Activated CD4-positive, alpha-beta T cell treated with anti-CD3 and anti-CD28 coated beads, Interleukin-2, Interleukin-6, amounts not matched to agents 100 ng/mL and 50 ng/mL, durations not matched to agents 16 hours and 8 hours (primary cell): ENCODE results near the gene NOS1AP.

Experiments used
- DNase-seq: peaks from one replicate; pipeline ENCODE4 v3.0.0-alpha.2; 2020

Gene NOS1AP

GRCh38 chr1:162265983-162266382, 196.5 kb downstream of the NOS1AP start:
- no peak for DNase-seq

- DNase-seq: no peak
Observed at GRCh38 chr1:162270016-162270770, 200.7 kb downstream of the NOS1AP start.

- no peak for DNase-seq
Observed at GRCh38 chr1:162271972-162272371, 202.5 kb downstream of the NOS1AP start.

GRCh38 chr1:162272419-162272818, 202.9 kb downstream of the NOS1AP start:
- no peak for DNase-seq

- no peak for DNase-seq
Observed at GRCh38 chr1:162275622-162276175, 206.2 kb downstream of the NOS1AP start.

- peak; percentile 3 for DNase-seq
Observed at GRCh38 chr1:162276493-162276892, 207.0 kb downstream of the NOS1AP start.

- DNase-seq: no peak
Observed at GRCh38 chr1:162279136-162279498, 209.6 kb downstream of the NOS1AP start.

GRCh38 chr1:162281426-162281825, 211.9 kb downstream of the NOS1AP start:
- DNase-seq: no peak

- no peak for DNase-seq
Observed at GRCh38 chr1:162283657-162284056, 214.2 kb downstream of the NOS1AP start.

GRCh38 chr1:162284206-162284955, 214.9 kb downstream of the NOS1AP start:
- no peak for DNase-seq

- DNase-seq: no peak
Observed at GRCh38 chr1:162285149-162285561, 215.7 kb downstream of the NOS1AP start.

- DNase-seq: no peak
Observed at GRCh38 chr1:162291000-162291399, 221.5 kb downstream of the NOS1AP start.

- DNase-seq: no peak
Observed at GRCh38 chr1:162292422-162292849, 222.9 kb downstream of the NOS1AP start.

GRCh38 chr1:162293073-162293692, 223.7 kb downstream of the NOS1AP start:
- DNase-seq: no peak

- DNase-seq: no peak
Observed at GRCh38 chr1:162294015-162294414, 224.5 kb downstream of the NOS1AP start.

GRCh38 chr1:162297208-162297607, 227.7 kb downstream of the NOS1AP start:
- DNase-seq: no peak

GRCh38 chr1:162298266-162298665, 228.8 kb downstream of the NOS1AP start:
- DNase-seq: no peak

GRCh38 chr1:162299018-162299417, 229.5 kb downstream of the NOS1AP start:
- no peak for DNase-seq

GRCh38 chr1:162300057-162300917, 230.8 kb downstream of the NOS1AP start:
- no peak for DNase-seq

- DNase-seq: no peak
Observed at GRCh38 chr1:162301696-162302095, 232.2 kb downstream of the NOS1AP start.

- DNase-seq: no peak
Observed at GRCh38 chr1:162302306-162303003, 233.0 kb downstream of the NOS1AP start.

- no peak for DNase-seq
Observed at GRCh38 chr1:162303004-162303344, 233.5 kb downstream of the NOS1AP start.
